Neuronal stem cell (in vitro differentiated cells): ENCODE measurements around the gene DDO.

ENCODE experiments used
- DNase-seq: peaks from one replicate; pipeline ENCODE4 v3.0.0-alpha.2; 2013; ENCODE audit warnings: low spot score
- H2AFZ ChIP-seq: one replicate; pipeline ENCODE4 v1.6.1; 2013; ENCODE audit warnings: mild to moderate bottlenecking, low read length, inconsistent platforms
- H2AK5ac ChIP-seq: 2 replicates; pipeline ENCODE4 v1.6.1; 2013; ENCODE audit warnings: low read depth, mild to moderate bottlenecking, inconsistent platforms, low read length, moderate library complexity, mixed read lengths
- H2BK120ac ChIP-seq: 2 replicates; pipeline ENCODE4 v1.6.1; 2013; ENCODE audit warnings: low read depth, mild to moderate bottlenecking, inconsistent platforms, low read length, moderate library complexity, mixed read lengths
- H2BK12ac ChIP-seq: one replicate; pipeline ENCODE4 v1.6.1; 2013; ENCODE audit warnings: low read length, inconsistent platforms
- H2BK15ac ChIP-seq: 2 replicates; pipeline ENCODE4 v1.6.1; 2013; ENCODE audit warnings: mild to moderate bottlenecking, low read length, inconsistent platforms, mixed read lengths
- H2BK5ac ChIP-seq: one replicate; pipeline ENCODE4 v1.6.1; 2013; ENCODE audit warnings: inconsistent platforms, mild to moderate bottlenecking, low read length, moderate library complexity
- H3K14ac ChIP-seq: one replicate; pipeline ENCODE4 v1.6.1; 2013; ENCODE audit warnings: low read length, inconsistent platforms
- H3K18ac ChIP-seq: 2 replicates; pipeline ENCODE4 v1.6.1; 2013; ENCODE audit warnings: low read length, inconsistent platforms
- H3K23ac ChIP-seq: 2 replicates; pipeline ENCODE4 v1.6.1; 2013; ENCODE audit warnings: low read depth, mild to moderate bottlenecking, mixed read lengths, low read length, inconsistent platforms; ENCODE audit not compliant: poor library complexity
- H3K27ac ChIP-seq: replicated peaks from 3 replicates; pipeline ENCODE4 v1.5.1; 2013; ENCODE audit warnings: low read length, inconsistent platforms
- H3K27me3 ChIP-seq, 3 experiments: 2 replicates each; pipeline ENCODE4 v1.6.1; 2013; ENCODE audit warnings: low read length in 3 of 3, mild to moderate bottlenecking in 2 of 3, inconsistent platforms in 1 of 3, low read depth in 1 of 3, mixed read lengths in 1 of 3, moderate library complexity in 1 of 3; ENCODE audit not compliant: control insufficient read depth in 3 of 3, insufficient read depth in 3 of 3
- H3K36me3 ChIP-seq, 2 donors: replicated peaks in 1 of 2; 2 replicates each; pipeline ENCODE4 v1.6.1; 2013; ENCODE audit warnings: low read length in 2 of 2; ENCODE audit not compliant: control insufficient read depth in 2 of 2, insufficient read depth in 2 of 2
- H3K4ac ChIP-seq: 2 replicates; pipeline ENCODE4 v1.6.1; 2013; ENCODE audit warnings: inconsistent platforms, mild to moderate bottlenecking, low read length, moderate library complexity
- H3K4me1 ChIP-seq, 2 donors: 1 replicate in 1 of 2; 2 replicates in 1 of 2; pipeline ENCODE4 v1.6.1; 2013; ENCODE audit warnings: low read length in 2 of 2, low read depth in 1 of 2; ENCODE audit not compliant: control insufficient read depth in 2 of 2, insufficient read depth in 1 of 2
- H3K4me2 ChIP-seq: one replicate; pipeline ENCODE4 v1.6.1; 2013; ENCODE audit warnings: mild to moderate bottlenecking, low read length, inconsistent platforms; ENCODE audit not compliant: insufficient read depth, poor library complexity, severe bottlenecking
- H3K4me3 ChIP-seq, 2 donors: 2 replicates each; pipeline ENCODE4 v1.5.1; 2013; ENCODE audit warnings: low read length in 2 of 2, mild to moderate bottlenecking in 2 of 2, inconsistent platforms in 1 of 2, moderate library complexity in 1 of 2
- H3K79me1 ChIP-seq: one replicate; pipeline ENCODE4 v1.6.1; 2013; ENCODE audit warnings: low read depth, mild to moderate bottlenecking, inconsistent platforms, low read length, moderate library complexity
- H3K9ac ChIP-seq: one replicate; pipeline ENCODE4 v1.6.1; 2013; ENCODE audit warnings: mild to moderate bottlenecking, low read depth, low read length, inconsistent platforms; ENCODE audit not compliant: poor library complexity
- H3K9me3 ChIP-seq, 2 donors: replicated peaks in 1 of 2; 2 replicates each; pipeline versions ENCODE3 to v1.6.1; 2013; ENCODE audit warnings: low read length in 2 of 2, mild to moderate bottlenecking in 2 of 2, inconsistent platforms in 1 of 2, low read depth in 1 of 2, mixed read lengths in 1 of 2, moderate library complexity in 1 of 2; ENCODE audit not compliant: control insufficient read depth in 2 of 2, insufficient read depth in 1 of 2
- H4K8ac ChIP-seq: one replicate; pipeline ENCODE4 v1.6.1; 2013; ENCODE audit warnings: low read depth, mild to moderate bottlenecking, inconsistent platforms, low read length, moderate library complexity
- H4K91ac ChIP-seq: one replicate; pipeline ENCODE4 v1.6.1; 2013; ENCODE audit warnings: low read length, low read depth, mild to moderate bottlenecking, inconsistent platforms; ENCODE audit not compliant: poor library complexity
- whole genome bisulfite sequencing, 2 donors: extraction: QIAGEN DNeasy Blood & Tissue Kit; methylation state at CpG; one replicate each; pipeline ENCODE4 v1.1.7; 2013; ENCODE audit warnings: missing lambda C conversion rate in 2 of 2, mixed read lengths in 1 of 2; ENCODE audit not compliant: insufficient read length in 2 of 2, insufficient replicate concordance in 1 of 2; ENCODE audit errors: extremely low coverage in 2 of 2; 5-methylcytosine and 5-hydroxymethylcytosine counted together

DDO gene

GRCh38 chr6:110355022-110355421 is 60.4 kb downstream of the DDO start:
- Histone ChIP-seq H3K14ac (no peak overlapping the region), H3K9ac (no peak overlapping the region), H3K23ac (no peak overlapping the region), H3K27me3 (peaks cover 0 to 2% (median 0%) of the 10 kb centered on the region in 3 experiments), H4K8ac (no peak overlapping the region), H2BK15ac (no peak overlapping the region), H3K9me3 (peaks cover 0 to 9% of the 10 kb centered on the region in 2 donors), H2BK5ac (no peak overlapping the region), H3K18ac (no peak overlapping the region), H3K4me1 (peaks cover 29 to 52% of the 10 kb centered on the region in 2 donors), H2BK12ac (no peak overlapping the region), H2AK5ac (no peak overlapping the region), H3K36me3 (no peaks in the 10 kb centered on the region), H2AFZ (no peak overlapping the region), H3K79me1 (no peaks in the 10 kb centered on the region), H3K4ac (no peak overlapping the region), H3K4me2 (no peak overlapping the region), H4K91ac (no peak overlapping the region), H3K27ac (peak overlapping the region; percentile 39), H3K4me3 (no peak overlapping the region), H2BK120ac (no peak overlapping the region)
- no CpG with 5 or more reads among the region's 2 CpGs for WGBS, 2 donors
- DNase-seq: peak; percentile 48

GRCh38 chr6:110354153-110354552 is 61.2 kb downstream of the DDO start:
- no peak overlapping the region for H2AFZ ChIP-seq
- peaks cover 0 to 2% (median 0%) of the 10 kb centered on the region in 3 experiments for H3K27me3 ChIP-seq
- no peak overlapping the region for H3K18ac ChIP-seq
- no peak overlapping the region for H2BK12ac ChIP-seq
- H3K23ac ChIP-seq: no peak overlapping the region
- peaks cover 27 to 52% of the 10 kb centered on the region in 2 donors for H3K4me1 ChIP-seq
- no peak overlapping the region for H3K4ac ChIP-seq
- no peak overlapping the region for H4K91ac ChIP-seq
- H2BK120ac ChIP-seq: no peak overlapping the region
- no peak overlapping the region for H4K8ac ChIP-seq
- no peak for DNase-seq
- H2AK5ac ChIP-seq: no peak overlapping the region
- H2BK15ac ChIP-seq: no peak overlapping the region
- no peaks in the 10 kb centered on the region for H3K36me3 ChIP-seq
- no peak overlapping the region for H3K14ac ChIP-seq
- peaks cover 0 to 9% of the 10 kb centered on the region in 2 donors for H3K9me3 ChIP-seq
- no peak overlapping the region for H3K4me2 ChIP-seq
- whole genome bisulfite sequencing, 2 donors: no CpG with 5 or more reads among the region's 2 CpGs
- H3K27ac ChIP-seq: no peak overlapping the region
- no peak overlapping the region for H3K9ac ChIP-seq
- no peak overlapping the region for H3K4me3 ChIP-seq
- no peak overlapping the region for H2BK5ac ChIP-seq
- no peaks in the 10 kb centered on the region for H3K79me1 ChIP-seq

GRCh38 chr6:110353457-110354001 is 61.8 kb downstream of the DDO start:
- H4K91ac ChIP-seq: no peak overlapping the region
- no peak for DNase-seq
- H4K8ac ChIP-seq: no peak overlapping the region
- no peak overlapping the region for H3K14ac ChIP-seq
- WGBS, 2 donors: no CpG with 5 or more reads among the region's 4 CpGs
- no peak overlapping the region for H3K4me3 ChIP-seq
- no peak overlapping the region for H3K9ac ChIP-seq
- H2BK5ac ChIP-seq: no peak overlapping the region
- peaks cover 1% of the 10 kb centered on the region for H3K79me1 ChIP-seq
- H3K4me1 ChIP-seq: peaks cover 27 to 52% of the 10 kb centered on the region in 2 donors
- no peak overlapping the region for H2AFZ ChIP-seq
- H3K4ac ChIP-seq: no peak overlapping the region
- H3K23ac ChIP-seq: no peak overlapping the region
- no peak overlapping the region for H3K4me2 ChIP-seq
- H3K9me3 ChIP-seq: peaks cover 0 to 9% of the 10 kb centered on the region in 2 donors
- H3K27ac ChIP-seq: no peak overlapping the region
- no peak overlapping the region for H2AK5ac ChIP-seq
- no peak overlapping the region for H2BK120ac ChIP-seq
- no peak overlapping the region for H2BK15ac ChIP-seq
- no peak overlapping the region for H3K18ac ChIP-seq
- no peaks in the 10 kb centered on the region for H3K36me3 ChIP-seq
- H3K27me3 ChIP-seq: peaks cover 0 to 2% (median 0%) of the 10 kb centered on the region in 3 experiments
- no peak overlapping the region for H2BK12ac ChIP-seq

GRCh38 chr6:110352563-110353262 is 62.7 kb downstream of the DDO start:
- H3K4me2 ChIP-seq: no peak overlapping the region
- no peak overlapping the region for H2AK5ac ChIP-seq
- no peak overlapping the region for H4K91ac ChIP-seq
- H4K8ac ChIP-seq: no peak overlapping the region
- H3K27me3 ChIP-seq: peaks cover 0 to 2% (median 0%) of the 10 kb centered on the region in 3 experiments
- no peak overlapping the region for H3K14ac ChIP-seq
- DNase-seq: no peak
- no peaks in the 10 kb centered on the region for H3K36me3 ChIP-seq
- no peak overlapping the region for H2BK15ac ChIP-seq
- H3K4ac ChIP-seq: no peak overlapping the region
- peaks cover 0 to 9% of the 10 kb centered on the region in 2 donors for H3K9me3 ChIP-seq
- H2BK120ac ChIP-seq: no peak overlapping the region
- no peak overlapping the region for H2BK12ac ChIP-seq
- H2AFZ ChIP-seq: peak overlapping the region; percentile 50
- peaks cover 27 to 52% of the 10 kb centered on the region in 2 donors for H3K4me1 ChIP-seq
- H3K18ac ChIP-seq: no peak overlapping the region
- H2BK5ac ChIP-seq: no peak overlapping the region
- no peak overlapping the region for H3K9ac ChIP-seq
- whole genome bisulfite sequencing, 2 donors: no CpG with 5 or more reads among the region's 7 CpGs
- H3K79me1 ChIP-seq: peaks cover 1% of the 10 kb centered on the region
- H3K23ac ChIP-seq: no peak overlapping the region
- no peak overlapping the region for H3K4me3 ChIP-seq
- peak overlapping the region; percentile 64 for H3K27ac ChIP-seq
